Heart right ventricle (tissue), 16 donors: Measurements from ENCODE around the gene FICD. TPM values are rescaled to one million over a fixed set of nuclear protein-coding genes. Genes with fewer than 3 reads are reported as not detected.

Experiments used
- ATAC-seq, 8 donors: fragments of 200-7000 bp; cut with Tn5 transposase; one replicate each; pipeline ENCODE4 v1.9.1; 2020; ENCODE audit warnings: mild to moderate bottlenecking in 8 of 8, moderate library complexity in 8 of 8, moderate number of reproducible peaks in 1 of 8
- DNase-seq, 2 donors: peaks; one replicate each; pipeline ENCODE4 v3.0.0-alpha.2; 2020
- H3K27ac ChIP-seq, 10 donors: fragments of 200-600 bp; sonication (generic) in 2 of 10; one replicate each; pipeline versions ENCODE4 v1.5.0 to v1.8.0; 2020 to 2022; ENCODE audit warnings: mild to moderate bottlenecking in 3 of 10
- H3K27me3 ChIP-seq, 7 donors: fragments of 200-600 bp; one replicate each; pipeline ENCODE4 v1.8.0; 2021 to 2022; ENCODE audit warnings: mild to moderate bottlenecking in 2 of 7
- H3K36me3 ChIP-seq, 9 donors: fragments of 200-600 bp; sonication (generic) in 1 of 9; one replicate each; pipeline versions ENCODE4 v1.5.0 to v1.8.0; 2020 to 2022; ENCODE audit warnings: mild to moderate bottlenecking in 2 of 9
- H3K4me1 ChIP-seq, 9 donors: fragments of 200-600 bp; sonication (generic) in 1 of 9; one replicate each; pipeline versions ENCODE4 v1.5.0 to v1.8.0; 2020 to 2022; ENCODE audit warnings: mild to moderate bottlenecking in 4 of 9
- H3K4me3 ChIP-seq, 10 donors: fragments of 200-600 bp; sonication (generic) in 2 of 10; one replicate each; pipeline versions ENCODE4 v1.5.0 to v1.8.0; 2020 to 2022; ENCODE audit warnings: mild to moderate bottlenecking in 7 of 10, moderate library complexity in 2 of 10
- H3K9me3 ChIP-seq, 11 donors: fragments of 200-600 bp in 10 of 11; sonication (generic) in 2 of 11; one replicate each; pipeline versions ENCODE4 v1.5.0 to v1.8.0; 2013 to 2022; ENCODE audit warnings: mild to moderate bottlenecking in 2 of 11, control low read depth in 1 of 11, moderate library complexity in 1 of 11
- CTCF ChIP-seq, 9 donors: fragments of 200-600 bp; sonication (generic) in 2 of 9; IDR thresholded peaks; one replicate each; pipeline versions ENCODE4 v1.5.0 to v1.8.0; 2021 to 2022; ENCODE audit warnings: antibody characterized with exemption in 9 of 9, mild to moderate bottlenecking in 5 of 9, moderate library complexity in 1 of 9
- WGBS, 2 donors: extraction: QIAGEN DNeasy Blood & Tissue Kit; methylation state at CpG; one replicate each; pipeline ENCODE4 v1.1.7; 2013; ENCODE audit warnings: inconsistent platforms in 1 of 2; 5-methylcytosine and 5-hydroxymethylcytosine counted together
- intact Hi-C, 10 donors: fragments of 100-400 bp; cut with DNase I; formaldehyde crosslinking; loops; one replicate each; pipeline versions ENCODE4 v1.11.1 to v1.14.2; 2022
- polyA plus RNA-seq, 2 donors: library from polyadenylated mRNA; stranded (reverse); fragments of 200-250 nt; gene quantifications; one replicate each; pipeline ENCODE4 v1.2.3, GENCODE V29; 2013
- total RNA-seq, 10 donors: library from RNA; stranded (reverse); fragmentation: NEBNext Ultra II Directional in 3 of 10; extraction: Animal tissue kit (Norgen Biotek cat#: 25700) in 3 of 10; gene quantifications; one replicate each; pipeline versions ENCODE4 v1.2.1 to v1.2.4, GENCODE V29; 2021 to 2023
- donor health status: Arrhythmogenic right ventricular cardiomyopathy.
- donor health status: ischemic (EF 13 %, LVEDD 7.1; RV severe dilation, severe dysfunction).
- donor health status: healthy with polysubstance abuse.
- donor health status: DM: no; HTN: yes; CAD: no.
- donor health status: DM: no; HTN: no; CAD: no.
- donor health status: ischemic (EF 25% LVEDD 6.9; RV normal size, moderate dysfunction).
- donor health status: ischemic (EF 25% LVEDD 5.7; RV mildly dilated, moderate dysfunction).
- donor health status: healthy.
- donor health status: DM: yes; HTN: yes; CAD: no.
- donor health status: Ischemic cardiomyopathy.
- donor health status: ischemic (EF 35%, LVEDD 5.7; RV mildly dilated, moderate dysfunction).
- donor health status: nonischemic (EF 11% LVEDD 7.7; RV severe dilation, severe dysfunction).
- donor health status: DM: yes; HTN: yes; CAD: no.
- donor health status: PGD.
- donor health status: ischemic (EF 29% LVEDD 5.4; RV normal size, mild dysfunction).
- donor health status: nonischemic (EF 23%, LVEDD 6.1; RV moderate dilation, normal function).

FICD gene
- total and polyA plus RNA-seq, 12 donors: 2.1 to 4.4 (median 2.8) TPM

GRCh38 chr12:108568338-108569154 is 53.5 kb downstream of the FICD start:
- Histone ChIP-seq H3K27ac (peak overlapping the region in 5 of 10 donors; percentile 28 to 74 (median 40)), H3K4me3 (no peak overlapping the region), H3K9me3 (no peaks in the 10 kb centered on the region), H3K4me1 (peaks cover 0 to 54% (median 30%) of the 10 kb centered on the region in 9 donors), H3K27me3 (no peaks in the 10 kb centered on the region), H3K36me3 (peaks cover 0 to 68% (median 58%) of the 10 kb centered on the region in 9 donors)
- intact Hi-C loops: loop anchor here in 6 of 10 donors (5.0 to 10.0 kb wide), 7 partner anchors 49 to 526 kb away; partner anchors contain the start of genes SSH1 (in 2 of the 6), ALKBH2 (in 1 of the 6) and UNG (in 1 of the 6)
- ATAC-seq (no peak), DNase-seq (no peak)
- TF ChIP-seq CTCF (IDR thresholded peaks at IDR 0.05): no peak
- 82 to 84% methylated on average over 10 of the region's 10 CpGs for whole genome bisulfite sequencing, 2 donors

Other genes with a start within 250 kb of the FICD start
- 10 to 100 TPM in 2 of 10 donors, 1 to 10 TPM in 8; 4.7 to 24.0 (median 5.8) TPM for gene CMKLR1, start 176.0 kb upstream of the FICD start, total RNA-seq
- 1 to 10 TPM; 2.2 to 2.8 TPM for gene CMKLR1, start 176.0 kb upstream of the FICD start, polyA plus RNA-seq
- gene SART3, start 45.9 kb downstream of the FICD start, total RNA-seq: 10 to 100 TPM; 20.7 to 38.0 (median 25.2) TPM
- 10 to 100 TPM; 13.5 to 18.3 TPM for gene SART3, start 45.9 kb downstream of the FICD start, polyA plus RNA-seq
- 100 to 1,000 TPM; 321 to 630 (median 522) TPM for gene ISCU, start 47.3 kb downstream of the FICD start, total RNA-seq
- 100 to 1,000 TPM; 164 to 215 TPM for gene ISCU, start 47.3 kb downstream of the FICD start, polyA plus RNA-seq
- gene TMEM119, start 82.8 kb downstream of the FICD start, total RNA-seq: 1 to 10 TPM in 8 of 10 donors, under 1 TPM in 2; 0.57 to 6.9 (median 2.0) TPM
- gene TMEM119, start 82.8 kb downstream of the FICD start, polyA plus RNA-seq: 1 to 10 TPM; 1.0 to 2.2 TPM
- 10 to 100 TPM in 1 of 10 donors, 1 to 10 TPM in 9; 1.5 to 17.6 (median 2.4) TPM for gene SELPLG, start 118.6 kb downstream of the FICD start, total RNA-seq
- 1 to 10 TPM in 1 of 2 donors, under 1 TPM in 1; 0.88 to 3.9 TPM for gene SELPLG, start 118.6 kb downstream of the FICD start, polyA plus RNA-seq
- gene CORO1C, start 216.2 kb downstream of the FICD start, total RNA-seq: 10 to 100 TPM; 50.2 to 88.6 (median 59.1) TPM
- 10 to 100 TPM; 25.5 to 34.5 TPM for gene CORO1C, start 216.2 kb downstream of the FICD start, polyA plus RNA-seq